Gastroesophageal sphincter (tissue), 4 donors: ENCODE measurements around the gene CDH4. TPM values are rescaled to one million over a fixed set of nuclear protein-coding genes. Genes with fewer than 3 reads are reported as not detected.

ENCODE experiments used
- ATAC-seq: fragments of 150-250 bp; one replicate; pipeline ENCODE4 v1.9.1; 2016; ENCODE audit warnings: mild to moderate bottlenecking, moderate library complexity
- H3K27ac ChIP-seq, 4 donors: fragments of 200-600 bp; sonication (generic) in 3 of 4; 1 replicate in 3 of 4; 2 replicates in 1 of 4; pipeline ENCODE4 v1.5.1; 2016 to 2019
- H3K27me3 ChIP-seq: fragments of 200-600 bp; sonication (generic); one replicate; pipeline ENCODE4 v1.5.1; 2019
- H3K36me3 ChIP-seq, 2 donors: fragments of 200-600 bp; sonication (generic); one replicate each; pipeline ENCODE4 v1.5.1; 2019; ENCODE audit warnings: control low read depth in 1 of 2
- H3K4me1 ChIP-seq, 3 donors: fragments of 200-600 bp; sonication (generic); 1 replicate in 2 of 3; 2 replicates in 1 of 3; pipeline ENCODE4 v1.5.1; 2016 to 2019; ENCODE audit warnings: control low read depth in 2 of 3
- H3K4me3 ChIP-seq, 2 donors: fragments of 200-600 bp; sonication (generic); one replicate each; pipeline ENCODE4 v1.5.1; 2019; ENCODE audit warnings: mild to moderate bottlenecking in 1 of 2, moderate library complexity in 1 of 2
- H3K9me3 ChIP-seq, 3 donors: fragments of 200-600 bp; sonication (generic); one replicate each; pipeline ENCODE4 v1.5.1; 2017 to 2019; ENCODE audit warnings: control low read depth in 2 of 3
- CTCF ChIP-seq, 4 experiments: fragments of 200-600 bp in 2 of 4; fragments of 450-650 bp in 2 of 4; sonication (generic) in 1 of 4; IDR thresholded peaks; one replicate each; pipeline ENCODE4 v1.5.1; 2017 to 2019; ENCODE audit warnings: antibody characterized with exemption in 4 of 4, mild to moderate bottlenecking in 2 of 4, moderate library complexity in 2 of 4
- EP300 ChIP-seq: sonication (generic); formaldehyde crosslinking; IDR thresholded peaks from one replicate; pipeline ENCODE4 v1.6.1; 2017; ENCODE audit warnings: antibody characterized with exemption, mild to moderate bottlenecking
- POLR2A ChIP-seq, 2 donors: fragments of 450-650 bp; IDR thresholded peaks; one replicate each; pipeline ENCODE4 v1.6.1; 2017; ENCODE audit warnings: antibody characterized with exemption in 2 of 2, mild to moderate bottlenecking in 2 of 2, moderate library complexity in 1 of 2
- POLR2AphosphoS5 ChIP-seq: sonication (generic); formaldehyde crosslinking; IDR thresholded peaks from one replicate; pipeline ENCODE4 v1.6.1; 2017; ENCODE audit warnings: antibody characterized with exemption
- WGBS, 2 donors: methylation state at CpG; one replicate each; pipeline ENCODE4 v1.1.5; 2018; ENCODE audit warnings: low coverage in 1 of 2; 5-methylcytosine and 5-hydroxymethylcytosine counted together
- total RNA-seq, 4 donors: library from RNA; depleted of rRNA; stranded (reverse); fragments of >200 nt; gene quantifications; one replicate each; pipeline ENCODE4 v1.1.0, GENCODE V29; 2016

CDH4 gene
- total RNA-seq, 4 donors from 2014 or later = under 0.01 to 1.5 (median 0.42) TPM; not detected in 1

GRCh38 chr20:61313396-61313795 is 61.3 kb downstream of the CDH4 start:
- no peak for TF ChIP-seq POLR2AphosphoS5
- TF ChIP-seq EP300 = no peak
- TF ChIP-seq POLR2A (IDR thresholded peaks at IDR 0.05) = no peak
- no peak for TF ChIP-seq CTCF (IDR thresholded peaks at IDR 0.05)
- Histone ChIP-seq H3K9me3 (no peaks in the 10 kb centered on the region), H3K36me3 (no peaks in the 10 kb centered on the region), H3K4me3 (no peak overlapping the region), H3K4me1 (no peaks in the 10 kb centered on the region), H3K27ac (no peak overlapping the region), H3K27me3 (peaks cover 63% of the 10 kb centered on the region)
- 61 to 76% methylated on average over 3 to 9 of the region's 11 CpGs for WGBS, 2 donors
- no peak for ATAC-seq

- Histone ChIP-seq H3K27ac (no peak overlapping the region), H3K9me3 (no peaks in the 10 kb centered on the region), H3K4me1 (no peaks in the 10 kb centered on the region), H3K27me3 (peaks cover 67% of the 10 kb centered on the region), H3K4me3 (no peak overlapping the region), H3K36me3 (no peaks in the 10 kb centered on the region)
- no peak for TF ChIP-seq POLR2AphosphoS5
- TF ChIP-seq POLR2A (IDR thresholded peaks at IDR 0.05) = no peak
- TF ChIP-seq EP300 = no peak
- no peak for TF ChIP-seq CTCF (IDR thresholded peaks at IDR 0.05)
- ATAC-seq = no peak
- 79 to 83% methylated on average over 8 to 16 of the region's 17 CpGs for WGBS, 2 donors
Measured at GRCh38 chr20:61314326-61315010, 62.4 kb downstream of the CDH4 start.

GRCh38 chr20:61315319-61315718 is 63.3 kb downstream of the CDH4 start:
- Histone ChIP-seq H3K9me3 (no peaks in the 10 kb centered on the region), H3K4me3 (no peak overlapping the region), H3K4me1 (no peaks in the 10 kb centered on the region), H3K27ac (no peak overlapping the region), H3K36me3 (no peaks in the 10 kb centered on the region), H3K27me3 (peaks cover 72% of the 10 kb centered on the region)
- TF ChIP-seq POLR2A (IDR thresholded peaks at IDR 0.05) (no peak), POLR2AphosphoS5 (no peak), EP300 (no peak), CTCF (IDR thresholded peaks at IDR 0.05) (no peak)
- ATAC-seq = no peak
- 40 to 60% methylated on average over 5 to 9 of the region's 9 CpGs for WGBS, 2 donors

- Histone ChIP-seq H3K27me3 (peaks cover 79% of the 10 kb centered on the region), H3K36me3 (no peaks in the 10 kb centered on the region), H3K27ac (no peak overlapping the region), H3K4me1 (no peaks in the 10 kb centered on the region), H3K9me3 (no peaks in the 10 kb centered on the region), H3K4me3 (no peak overlapping the region)
- 54 to 77% methylated on average over 5 to 10 of the region's 10 CpGs for WGBS, 2 donors
- no peak for ATAC-seq
- no peak for TF ChIP-seq POLR2AphosphoS5
- no peak for TF ChIP-seq CTCF (IDR thresholded peaks at IDR 0.05)
- no peak for TF ChIP-seq POLR2A (IDR thresholded peaks at IDR 0.05)
- TF ChIP-seq EP300 = no peak
Measured at GRCh38 chr20:61316346-61316745, 64.3 kb downstream of the CDH4 start.

GRCh38 chr20:61317966-61318530 is 66.0 kb downstream of the CDH4 start:
- Histone ChIP-seq H3K27ac (no peak overlapping the region), H3K36me3 (no peaks in the 10 kb centered on the region), H3K4me3 (no peak overlapping the region), H3K27me3 (peaks cover 73% of the 10 kb centered on the region), H3K9me3 (no peaks in the 10 kb centered on the region), H3K4me1 (no peaks in the 10 kb centered on the region)
- no peak for ATAC-seq
- 50 to 59% methylated on average over 9 to 12 of the region's 12 CpGs for WGBS, 2 donors
- TF ChIP-seq EP300 = no peak
- no peak for TF ChIP-seq POLR2AphosphoS5
- no peak for TF ChIP-seq CTCF (IDR thresholded peaks at IDR 0.05)
- no peak for TF ChIP-seq POLR2A (IDR thresholded peaks at IDR 0.05)
